OCI-M1 (cell line): ENCODE measurements around the gene TMEM121.

ENCODE experiments used
- DNase-seq: peaks from one replicate; lab custom pipeline; 2025; lab: John Stamatoyannopoulos, UW

Gene TMEM121

GRCh38 chr14:105498430-105499255 lies 27.7 kb upstream of the TMEM121 start:
- DNase-seq: no peak

DNA sequence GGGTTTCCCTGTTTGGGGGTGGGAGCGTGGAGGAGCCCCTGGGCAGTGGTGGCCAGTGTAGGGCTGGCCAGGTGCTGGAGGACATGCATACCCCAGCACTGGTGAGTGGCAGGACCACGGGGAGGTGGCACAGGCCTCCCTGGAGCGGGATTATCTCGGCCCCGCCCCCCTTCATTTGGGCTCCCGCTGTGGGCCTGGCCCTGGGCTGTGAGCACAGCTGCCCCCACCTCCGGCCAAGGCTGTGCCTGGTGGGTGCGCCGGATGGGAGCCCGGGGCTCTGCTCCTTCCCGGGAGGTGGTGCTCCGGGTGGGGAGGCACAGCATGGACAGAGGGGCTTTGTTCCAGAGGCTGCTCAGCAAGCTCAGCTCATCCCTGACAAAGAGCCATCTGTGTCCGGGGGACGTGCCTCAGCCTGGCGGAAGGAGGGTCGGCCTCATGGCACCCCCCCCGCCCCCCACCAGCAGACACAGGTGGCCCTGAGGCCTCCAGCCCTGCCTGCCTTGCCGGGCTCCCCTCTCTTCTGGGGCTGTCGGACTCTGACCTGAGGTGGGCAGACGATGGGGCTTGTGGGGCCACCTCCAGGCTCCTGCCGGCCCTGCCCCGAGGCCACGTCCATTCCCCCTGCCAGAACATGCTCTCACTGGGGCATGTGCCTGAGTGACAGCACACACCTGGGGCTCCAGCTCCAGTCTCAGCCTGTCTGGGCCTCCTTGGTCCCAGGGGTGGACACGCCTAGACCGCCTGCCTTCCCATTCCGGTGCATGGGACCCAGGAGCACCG lies 26.9 kb upstream of the TMEM121 start:
- no peak for DNase-seq

DNA sequence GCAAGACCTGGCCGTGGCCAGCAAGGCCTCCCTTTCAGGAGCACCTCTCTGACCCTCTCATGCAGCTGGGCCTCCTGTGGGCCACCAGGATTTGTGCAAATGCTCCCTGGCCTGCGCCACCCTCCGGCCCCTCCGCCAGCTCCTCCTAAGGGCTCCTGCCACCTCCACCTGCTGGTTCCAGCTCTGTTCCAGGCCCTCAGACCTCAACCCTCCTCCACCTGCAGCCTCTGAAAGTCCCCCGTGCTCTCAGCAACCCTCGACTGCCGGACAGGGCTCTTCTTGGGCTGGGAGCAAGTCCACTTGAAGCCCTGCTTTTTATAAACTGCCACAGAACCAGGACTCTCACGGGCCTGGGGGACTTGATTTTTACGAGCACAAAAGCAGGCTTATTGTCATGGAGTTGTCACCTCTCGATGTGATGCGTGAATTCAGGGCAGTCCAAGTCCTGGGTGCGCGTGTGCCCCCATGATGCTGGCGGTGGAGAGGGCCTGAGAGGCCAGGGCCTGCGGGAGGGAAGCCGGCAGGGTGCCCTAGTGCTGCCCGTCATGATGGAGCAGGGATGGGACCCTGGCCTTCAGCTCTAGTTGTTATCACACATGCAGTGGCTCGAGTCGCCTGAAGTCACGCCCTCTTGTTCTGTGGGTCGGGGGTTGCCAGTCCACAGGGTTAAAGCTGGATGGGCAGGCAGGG lies 26.2 kb upstream of the TMEM121 start:
- no peak for DNase-seq

DNA sequence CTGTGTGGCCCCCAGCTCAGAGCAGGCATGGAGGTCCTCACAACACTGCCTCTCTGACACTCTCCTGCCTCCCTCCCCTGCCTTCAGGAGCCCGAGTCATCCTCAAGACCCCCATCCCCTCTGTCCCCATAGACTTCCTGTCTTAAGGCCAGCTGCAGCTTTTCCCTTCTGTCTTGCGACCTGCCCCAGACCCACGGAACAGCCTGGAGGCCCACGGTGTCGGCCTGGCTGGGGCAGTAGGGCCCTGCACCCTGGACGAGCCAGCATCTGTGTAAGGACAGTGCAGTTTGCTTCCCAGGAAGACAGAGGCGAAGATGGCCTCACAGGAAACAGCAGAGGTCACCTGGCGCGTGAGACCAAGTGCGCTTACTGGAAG lies 25.7 kb upstream of the TMEM121 start:
- DNase-seq: no peak

DNA sequence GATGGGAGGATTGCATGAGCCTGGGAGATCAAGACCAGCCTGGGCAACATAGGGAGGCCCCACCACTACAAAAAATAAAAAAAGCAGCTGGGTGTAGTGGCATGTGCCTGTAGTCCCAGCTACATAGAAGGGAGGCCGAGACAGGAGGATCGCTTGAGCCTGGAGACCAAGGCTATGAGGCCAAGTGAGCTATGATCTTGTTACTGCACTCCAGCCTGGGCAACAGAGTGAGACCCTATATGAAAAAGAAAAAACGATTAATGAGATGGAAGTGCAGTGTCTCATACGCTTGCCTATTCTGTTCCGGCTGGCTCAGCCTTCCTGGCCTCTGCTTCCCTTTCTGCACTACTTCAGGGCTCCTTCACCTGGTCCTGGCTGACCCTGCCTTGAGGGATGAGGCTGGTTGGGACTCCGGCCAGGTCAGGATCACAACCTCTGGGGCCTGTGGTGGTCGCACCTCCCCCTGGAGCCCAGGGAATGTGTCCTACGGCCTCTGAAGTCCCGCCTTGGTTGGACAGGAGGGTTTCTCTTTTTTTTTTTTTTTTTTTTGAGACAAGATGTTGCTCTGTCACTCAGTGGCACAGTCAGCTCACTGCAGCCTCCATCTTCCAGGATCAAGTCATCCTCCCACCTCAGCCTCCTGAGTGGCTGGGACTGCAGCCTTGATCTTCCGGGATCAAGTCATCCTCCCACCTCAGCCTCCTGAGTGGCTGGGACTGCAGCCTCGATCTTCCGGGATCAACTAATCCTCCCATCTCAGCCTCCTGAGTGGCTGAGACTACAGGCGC lies 24.7 kb upstream of the TMEM121 start:
- DNase-seq: no peak

GRCh38 chr14:105502446-105503295 lies 23.7 kb upstream of the TMEM121 start:
- no peak for DNase-seq

DNA sequence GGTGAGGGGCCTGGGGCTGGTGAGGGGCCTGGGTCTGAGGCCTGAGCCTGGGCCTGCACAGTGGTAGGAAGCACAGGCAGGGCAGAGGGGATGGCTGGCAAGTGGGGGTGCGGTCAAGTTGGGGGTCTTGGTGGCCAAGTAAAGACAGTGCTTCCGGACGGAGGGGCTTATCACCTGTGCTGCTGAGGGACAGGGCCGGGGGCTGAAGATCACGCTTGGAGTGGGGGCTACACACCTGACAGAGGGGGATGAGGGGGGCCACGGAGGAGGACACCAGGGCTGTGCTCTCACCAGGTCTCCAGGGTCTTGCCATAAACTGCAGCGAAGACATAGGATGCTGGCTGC lies 23.1 kb upstream of the TMEM121 start:
- no peak for DNase-seq

- DNase-seq: no peak
These were observed 22.3 kb upstream of the TMEM121 start for GRCh38 chr14:105503935-105504692.

GRCh38 chr14:105505101-105505500 lies 21.3 kb upstream of the TMEM121 start:
- no peak for DNase-seq

DNA sequence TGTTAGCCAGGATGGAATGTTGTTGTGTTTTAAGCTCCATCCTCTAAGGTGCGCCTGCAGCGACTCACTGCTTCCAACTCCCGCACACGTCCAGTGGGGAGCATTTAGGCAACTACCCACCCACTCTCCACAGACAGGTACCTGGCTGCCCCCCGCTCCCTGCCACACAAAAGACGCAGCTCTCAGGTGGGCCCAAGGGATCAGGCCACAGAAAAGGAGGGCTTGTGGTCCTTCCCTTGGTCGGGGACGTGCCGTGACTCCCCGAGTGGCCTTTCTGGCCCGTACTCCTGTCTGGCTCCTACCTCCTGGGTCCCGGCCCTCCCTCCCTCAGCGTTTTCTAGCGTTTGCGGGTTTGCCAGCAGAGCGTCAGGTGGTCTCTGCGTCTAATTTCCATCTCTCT lies 19.1 kb upstream of the TMEM121 start:
- DNase-seq: no peak

- no peak for DNase-seq
These were observed 18.3 kb upstream of the TMEM121 start for GRCh38 chr14:105508069-105508468.

DNA sequence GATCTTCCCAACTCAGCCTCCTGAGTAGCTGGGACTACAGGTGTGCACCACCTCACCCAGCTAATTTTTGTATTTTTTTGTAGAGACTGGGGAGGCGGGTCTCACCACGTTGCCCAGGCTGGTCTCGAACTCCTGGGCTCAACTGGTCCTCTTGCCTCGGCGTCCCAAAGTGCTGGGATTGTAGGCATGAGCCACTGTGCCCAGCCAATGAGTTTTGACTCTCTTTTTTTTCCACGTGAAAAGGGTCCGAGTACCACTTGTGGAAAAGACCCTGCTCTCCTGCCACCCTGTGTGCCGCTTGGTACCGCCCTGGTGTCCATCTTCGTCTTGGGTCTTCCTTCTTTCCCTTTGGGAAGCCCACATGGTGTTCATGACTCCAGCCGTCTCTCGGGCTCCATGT lies 17.8 kb upstream of the TMEM121 start:
- no peak for DNase-seq

GRCh38 chr14:105517096-105517495 lies 9.3 kb upstream of the TMEM121 start:
- no peak for DNase-seq

DNA sequence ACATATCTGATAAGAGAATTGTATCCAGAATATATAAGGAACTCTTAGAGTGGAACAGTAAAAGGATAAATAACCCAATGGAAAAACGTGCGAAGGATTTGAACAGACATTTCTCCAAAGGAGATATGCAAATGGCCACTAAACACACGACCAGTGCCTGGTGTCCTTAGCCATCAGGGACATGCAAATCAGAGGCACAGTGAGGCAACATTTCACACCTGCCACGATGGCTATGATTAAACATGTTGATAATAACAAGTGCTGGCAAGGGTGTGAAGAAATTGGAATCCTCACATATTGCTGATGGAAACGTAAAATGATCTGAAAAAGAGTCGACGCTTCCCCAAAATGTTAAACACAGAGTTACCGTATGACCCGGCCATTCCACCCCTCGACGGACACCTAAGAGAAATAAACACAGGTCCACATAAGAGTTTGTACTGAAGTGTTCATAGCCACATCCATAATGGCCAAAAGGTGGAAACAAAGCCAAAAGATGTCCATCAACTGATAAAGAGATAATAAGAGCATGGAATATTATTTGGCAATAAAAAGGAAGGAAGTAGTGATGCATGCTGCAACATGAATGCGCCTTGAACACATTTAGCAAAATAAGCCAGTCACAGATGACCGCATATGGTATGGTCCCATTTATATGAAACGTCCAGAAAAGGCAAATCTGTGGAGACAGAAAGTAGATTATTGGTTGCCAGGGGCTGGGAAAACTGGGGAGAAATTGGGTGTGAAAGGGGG lies 6.3 kb upstream of the TMEM121 start:
- no peak for DNase-seq

- no peak for DNase-seq
These were observed 1.1 kb upstream of the TMEM121 start for GRCh38 chr14:105525326-105525725.

DNA sequence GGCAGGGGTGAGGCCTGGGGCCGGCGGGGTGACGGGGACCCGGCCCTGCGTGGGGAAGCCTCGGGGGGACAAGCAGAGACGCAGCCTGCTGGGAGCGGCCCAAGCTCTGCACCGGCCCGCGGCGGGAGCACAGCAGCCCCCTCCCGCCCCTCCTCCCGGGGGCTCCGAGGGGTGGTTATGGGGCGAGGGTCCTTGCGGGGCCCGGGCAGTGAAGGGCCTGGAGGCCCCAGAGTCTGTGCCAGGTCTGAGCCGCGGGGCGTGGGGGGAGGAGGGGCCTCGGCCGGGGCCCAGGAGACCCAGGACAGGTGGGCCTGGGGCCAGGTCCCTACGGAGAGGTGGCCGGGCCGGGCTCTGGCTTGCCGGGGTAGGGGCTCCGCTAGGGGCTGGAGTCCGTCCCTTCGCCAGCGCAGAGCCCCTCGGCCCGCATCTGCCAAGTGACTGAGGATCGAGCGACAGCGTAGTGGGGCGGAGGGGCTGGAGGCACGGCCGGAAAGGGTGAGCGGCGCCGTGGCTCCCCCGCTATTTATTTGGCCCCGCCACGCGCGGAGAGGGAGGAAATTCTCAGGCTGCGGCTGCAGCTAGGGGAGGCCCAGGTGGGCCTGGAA lies 495 bp downstream of the TMEM121 start:
- no peak for DNase-seq

GRCh38 chr14:105527381-105527825 lies 1.0 kb downstream of the TMEM121 start:
- no peak for DNase-seq

GRCh38 chr14:105527826-105528585 lies 1.6 kb downstream of the TMEM121 start:
- DNase-seq: peak; percentile 71
